Hair follicular keratinocyte (primary cell): ENCODE results near the gene SIT1. TPM values are rescaled to one million over a fixed set of nuclear protein-coding genes. Genes with fewer than 3 reads are reported as not detected.

Experiments
- total RNA-seq: library from RNA; depleted of rRNA; stranded (reverse); fragments of >200 nt; gene quantifications from 2 replicates; pipeline ENCODE4 v1.2.3, GENCODE V29; 2015

The SIT1 gene, protein sequence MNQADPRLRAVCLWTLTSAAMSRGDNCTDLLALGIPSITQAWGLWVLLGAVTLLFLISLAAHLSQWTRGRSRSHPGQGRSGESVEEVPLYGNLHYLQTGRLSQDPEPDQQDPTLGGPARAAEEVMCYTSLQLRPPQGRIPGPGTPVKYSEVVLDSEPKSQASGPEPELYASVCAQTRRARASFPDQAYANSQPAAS
- not detected in 2 replicates for total RNA-seq

DNA sequence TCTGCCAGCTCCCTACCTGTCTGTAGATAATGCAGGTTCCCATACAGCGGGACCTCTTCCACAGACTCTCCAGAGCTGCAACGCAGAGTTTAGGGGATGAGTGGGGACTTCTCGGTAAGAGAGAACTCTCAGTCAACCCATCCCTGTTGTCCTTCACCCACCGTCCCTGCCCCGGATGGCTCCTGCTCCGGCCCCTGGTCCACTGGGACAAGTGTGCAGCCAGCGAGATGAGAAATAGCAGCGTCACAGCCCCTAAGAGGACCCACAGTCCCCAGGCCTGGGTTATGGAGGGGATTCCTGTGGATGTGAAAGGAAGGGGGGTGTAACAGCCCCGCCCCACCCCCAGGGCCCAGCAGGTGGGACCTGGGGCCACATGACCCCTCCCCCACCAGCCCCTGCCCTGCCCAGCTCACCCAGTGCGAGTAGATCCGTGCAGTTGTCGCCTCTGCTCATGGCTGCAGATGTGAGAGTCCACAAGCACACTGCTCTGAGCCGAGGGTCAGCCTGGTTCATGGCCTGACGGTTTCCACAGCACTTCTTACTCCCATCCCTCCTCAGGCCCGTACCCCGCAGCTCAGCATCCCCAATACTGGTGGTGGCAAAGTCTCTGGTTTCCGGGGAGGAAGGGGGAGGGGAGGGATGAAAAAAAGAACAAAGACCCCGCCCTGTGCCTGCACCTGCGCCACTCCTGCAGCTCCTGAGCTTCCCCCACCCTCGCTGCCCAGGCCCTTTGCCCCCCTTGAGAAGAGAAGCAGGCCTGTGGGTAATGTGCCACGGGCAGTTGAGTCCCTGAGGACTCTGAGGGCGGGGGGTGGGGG is at the start of gene SIT1:
Gene SIT1, minus strand, starts transcription at position 591 of the 818 bp plus-strand sequence. Its CDS starts 78 bp downstream, at position 513.

DNA sequence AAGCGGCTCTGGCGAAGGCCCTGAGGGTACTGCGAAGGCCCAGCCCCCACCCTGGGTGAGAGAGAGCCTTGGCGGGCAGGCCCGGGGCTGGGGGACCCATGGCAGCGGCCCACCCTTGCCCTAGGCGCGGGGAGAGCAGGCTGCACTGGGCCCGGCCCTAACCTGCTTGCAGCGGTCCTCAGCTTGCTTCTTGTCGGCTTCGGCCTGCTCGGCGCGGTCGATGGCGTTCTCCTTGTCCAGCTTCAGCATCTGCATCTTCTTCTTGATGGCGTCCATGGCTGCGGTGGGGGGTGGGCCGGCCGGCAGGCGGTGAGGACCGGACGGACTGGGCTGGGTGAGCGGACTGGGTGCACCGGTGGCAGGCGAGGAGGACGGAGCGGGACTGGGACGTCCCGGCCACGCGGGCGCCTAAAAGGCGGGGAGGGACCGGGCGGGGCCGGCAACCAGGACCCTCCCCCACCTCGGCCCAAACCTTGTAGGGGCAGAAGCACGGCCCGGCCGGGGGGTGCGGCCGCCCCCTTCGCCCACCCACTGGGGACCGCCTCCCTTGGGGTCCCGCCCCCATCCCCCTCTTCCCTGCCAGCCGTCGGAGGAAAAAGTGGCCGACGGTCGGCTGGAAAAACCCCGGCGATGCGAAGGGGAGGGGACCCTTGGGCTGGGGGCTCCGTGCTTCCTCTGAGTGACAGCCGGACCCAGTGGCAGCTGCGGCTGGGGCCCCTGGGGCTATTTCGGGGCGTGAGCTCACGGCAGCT is 39.0 kb upstream of the SIT1 start, which contains the start of gene TPM2:
Gene TPM2, minus strand, starts transcription at position 384 of the 752 bp plus-strand sequence. Its CDS starts 108 bp downstream, at position 276.

DNA sequence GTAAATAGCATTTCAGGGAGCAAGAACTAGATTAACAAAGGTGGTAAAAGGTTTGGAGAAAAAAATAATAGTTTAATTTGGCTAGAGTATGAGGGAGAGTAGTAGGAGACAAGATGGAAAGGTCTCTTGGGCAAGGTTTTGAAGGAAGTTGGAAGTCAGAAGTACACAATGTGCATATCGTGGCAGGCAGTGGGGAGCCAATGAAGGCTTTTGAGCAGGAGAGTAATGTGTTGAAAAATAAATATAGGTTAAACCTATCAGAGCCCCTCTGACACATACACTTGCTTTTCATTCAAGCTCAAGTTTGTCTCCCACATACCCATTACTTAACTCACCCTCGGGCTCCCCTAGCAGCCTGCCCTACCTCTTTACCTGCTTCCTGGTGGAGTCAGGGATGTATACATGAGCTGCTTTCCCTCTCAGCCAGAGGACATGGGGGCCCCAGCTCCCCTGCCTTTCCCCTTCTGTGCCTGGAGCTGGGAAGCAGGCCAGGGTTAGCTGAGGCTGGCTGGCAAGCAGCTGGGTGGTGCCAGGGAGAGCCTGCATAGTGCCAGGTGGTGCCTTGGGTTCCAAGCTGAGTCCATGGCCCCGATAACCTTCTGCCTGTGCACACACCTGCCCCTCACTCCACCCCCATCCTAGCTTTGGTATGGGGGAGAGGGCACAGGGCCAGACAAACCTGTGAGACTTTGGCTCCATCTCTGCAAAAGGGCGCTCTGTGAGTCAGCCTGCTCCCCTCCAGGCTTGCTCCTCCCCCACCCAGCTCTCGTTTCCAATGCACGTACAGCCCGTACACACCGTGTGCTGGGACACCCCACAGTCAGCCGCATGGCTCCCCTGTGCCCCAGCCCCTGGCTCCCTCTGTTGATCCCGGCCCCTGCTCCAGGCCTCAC is 22.6 kb upstream of the SIT1 start, which contains the start of gene CA9:
Gene CA9, plus strand, starts transcription at position 797 of the 893 bp plus-strand sequence. Its CDS starts 32 bp downstream, at position 829.

DNA sequence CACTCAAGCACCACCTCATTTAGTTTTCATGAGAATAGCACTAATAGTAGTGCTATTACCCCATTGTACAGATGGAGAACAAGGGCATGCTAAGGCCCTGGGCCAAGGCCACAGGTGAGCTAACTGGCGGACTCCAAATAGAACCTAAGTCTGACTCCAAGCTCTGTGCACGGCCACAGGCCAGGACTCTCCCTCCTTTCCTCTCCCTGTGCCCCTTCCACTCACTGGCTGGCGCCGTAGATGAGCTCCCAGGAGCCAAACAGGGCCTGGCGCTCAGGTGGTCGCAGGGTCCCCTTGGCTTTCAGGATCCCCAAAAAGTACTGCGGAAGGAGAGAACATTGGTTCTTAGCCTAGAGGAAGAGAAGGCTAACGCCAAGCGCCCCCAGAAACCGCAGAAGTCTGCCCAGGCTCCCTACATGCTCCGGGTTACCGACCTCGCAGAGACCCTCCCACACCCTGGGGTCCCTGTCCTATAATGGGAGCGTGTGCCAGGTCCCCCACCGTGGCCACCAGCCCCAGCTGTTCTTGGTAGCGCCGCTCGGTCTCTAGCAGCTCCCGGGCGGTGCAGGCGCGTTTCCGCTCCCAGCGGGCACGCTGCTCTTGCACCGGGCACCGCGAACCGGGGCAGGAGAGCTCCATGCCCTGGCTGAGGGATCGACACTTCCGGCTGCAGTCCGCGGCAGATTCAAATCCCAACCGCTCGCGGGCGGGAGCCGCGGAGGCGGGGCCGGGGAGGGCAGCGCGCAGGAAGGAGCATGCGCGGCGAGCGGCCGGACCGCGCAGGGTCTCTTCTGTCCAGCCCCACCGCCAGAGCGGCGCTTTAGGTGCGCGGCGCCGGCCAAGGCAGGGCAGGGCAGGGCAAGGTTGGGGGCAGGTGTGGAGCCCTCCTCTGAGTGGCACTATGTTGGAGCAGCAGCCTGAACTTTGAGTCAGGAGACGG is 14.1 kb upstream of the SIT1 start, which contains the start of gene ARHGEF39:
Gene ARHGEF39, minus strand, starts transcription at position 665 of the 940 bp plus-strand sequence. Its CDS starts 26 bp downstream, at position 639.

DNA sequence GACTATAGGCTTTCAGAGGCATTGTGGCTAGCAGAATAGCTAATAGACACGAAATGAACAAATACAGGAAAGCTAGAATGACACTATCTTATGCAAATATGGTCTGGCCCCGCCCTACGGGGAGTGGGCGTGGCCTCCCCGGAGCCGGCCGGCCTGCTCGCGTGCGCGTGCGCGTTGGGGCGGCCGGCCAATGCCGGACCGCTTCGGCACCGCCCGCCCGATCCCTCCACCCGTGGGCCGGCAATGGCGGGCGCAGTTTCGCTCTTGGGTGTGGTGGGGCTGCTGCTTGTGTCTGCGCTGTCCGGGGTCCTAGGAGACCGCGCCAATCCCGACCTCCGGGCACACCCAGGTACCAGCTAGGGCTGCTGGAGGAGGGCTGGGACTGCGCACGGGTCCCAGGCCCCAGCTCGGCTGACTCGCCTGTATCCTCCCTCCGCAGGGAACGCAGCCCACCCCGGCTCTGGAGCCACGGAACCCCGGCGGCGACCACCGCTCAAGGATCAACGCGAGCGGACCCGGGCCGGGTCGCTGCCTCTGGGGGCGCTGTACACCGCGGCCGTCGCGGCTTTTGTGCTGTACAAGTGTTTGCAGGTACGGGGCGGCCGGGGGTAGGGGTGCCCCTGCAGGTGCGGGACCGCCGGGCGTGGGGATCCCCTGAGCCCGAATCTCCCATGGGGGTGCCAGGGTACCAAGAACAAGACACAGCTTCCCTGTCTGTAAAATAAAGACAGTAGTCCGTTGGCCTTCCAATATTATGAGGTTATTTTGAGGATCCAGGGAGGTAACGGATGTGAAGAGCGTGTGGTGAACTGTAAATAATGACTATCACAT is 7.6 kb upstream of the SIT1 start, which contains the start of gene CCDC107:
Gene CCDC107, plus strand, starts transcription at position 156 of the 831 bp plus-strand sequence. Its CDS starts 88 bp downstream, at position 244.

DNA sequence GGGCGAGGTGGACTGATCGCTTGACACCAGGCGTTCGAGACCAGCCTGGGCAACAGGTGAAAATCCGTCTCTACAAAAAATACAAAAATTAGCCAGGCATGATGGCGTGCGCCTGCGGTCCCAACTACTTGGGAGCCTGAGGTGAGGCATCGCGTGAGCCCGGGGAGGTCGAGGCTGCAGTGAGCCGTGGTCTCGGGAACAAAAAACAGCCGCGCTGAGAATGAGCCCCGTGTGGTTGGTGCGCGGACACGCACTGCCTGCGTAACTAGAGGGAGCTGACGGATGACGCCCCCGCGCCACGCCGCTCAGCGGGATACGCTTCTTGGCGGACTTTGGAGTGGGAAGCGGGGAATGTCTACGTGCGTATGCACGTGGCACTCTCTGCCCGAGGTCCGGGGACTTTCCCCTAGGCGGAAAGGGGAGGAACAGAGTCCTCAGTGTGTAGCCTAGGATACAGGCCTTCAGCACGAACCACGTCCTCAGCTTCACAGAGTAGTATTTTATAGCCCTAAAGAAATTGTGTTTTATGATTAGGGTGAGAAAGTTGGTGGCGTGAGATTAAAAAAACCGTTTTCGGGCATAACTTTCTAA is 6.9 kb upstream of the SIT1 start, which contains the start of gene RMRP:
Gene RMRP, minus strand, starts transcription at position 474 of the 591 bp plus-strand sequence.

DNA sequence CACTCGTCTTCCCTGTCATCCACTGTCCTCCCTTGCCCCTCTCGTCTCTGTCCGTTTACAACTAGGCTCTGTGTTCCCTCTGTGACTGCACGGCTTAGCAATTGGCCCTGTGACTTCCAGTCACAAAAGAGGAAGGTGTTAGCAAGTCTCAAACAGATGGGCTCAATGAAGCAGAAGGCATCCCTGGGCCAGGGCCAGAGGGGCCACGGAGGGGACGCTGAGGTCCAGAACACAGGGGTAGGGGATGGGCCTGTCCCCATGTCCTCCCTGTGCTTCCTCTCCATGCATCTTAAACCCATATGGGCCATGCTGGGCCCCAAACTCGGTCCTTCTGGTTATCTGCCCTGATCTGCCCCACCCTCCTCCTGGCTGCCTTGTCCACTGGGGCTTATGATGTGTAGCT is 32.4 kb downstream of the SIT1 start, which contains the start of gene CD72:
Gene CD72, minus strand, starts transcription at position 89 of the 403 bp plus-strand sequence. CDS start 110 bp downstream, outside the sequence.

DNA sequence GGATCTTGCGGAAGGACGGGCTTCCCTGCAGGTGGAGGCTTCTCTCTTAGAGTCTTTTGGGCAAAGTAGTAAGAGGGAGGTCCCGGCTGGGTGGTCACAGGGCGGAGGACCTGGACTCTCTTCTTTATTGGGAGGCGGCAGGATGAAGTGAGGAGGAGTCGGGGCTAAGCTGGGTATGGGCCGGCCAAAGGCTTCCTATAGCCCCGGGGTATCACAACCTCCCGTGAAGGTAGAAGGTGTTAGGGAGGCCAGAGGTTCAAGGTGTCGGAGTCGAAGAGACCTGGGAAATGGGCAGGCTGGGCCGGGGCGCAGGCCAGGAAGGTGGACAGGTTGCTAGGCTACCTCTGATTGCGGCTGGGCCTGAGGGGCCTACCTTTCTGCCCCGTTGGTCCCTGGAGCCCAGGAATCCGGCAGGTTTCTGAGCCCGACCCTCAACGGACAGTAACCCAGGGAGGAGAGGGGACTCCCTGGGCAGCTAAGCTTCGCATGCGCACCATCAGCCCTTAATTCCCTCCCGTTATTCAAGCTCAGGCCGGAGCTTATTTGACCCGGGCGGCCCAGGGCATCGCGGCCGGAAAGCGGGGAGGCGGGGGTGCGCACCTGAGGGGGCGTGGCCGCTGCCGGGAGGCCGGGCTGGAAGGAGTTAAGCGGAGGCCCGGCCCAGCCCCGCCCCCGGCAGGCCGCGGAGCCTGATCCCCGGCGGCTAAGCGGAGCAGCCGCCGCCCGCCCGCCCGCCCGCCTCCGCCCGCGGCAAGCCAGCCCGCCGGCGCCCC is 46.0 kb downstream of the SIT1 start, which contains the start of gene TESK1:
Gene TESK1, plus strand, starts transcription at position 685 of the 773 bp plus-strand sequence. CDS start 358 bp downstream, outside the sequence.

Other genes starting within 250 kb of the SIT1 start
- gene RUSC2, start 160.8 kb downstream of the SIT1 start, total RNA-seq, result 12.6 and 15.5 TPM in 2 replicates
- 13.9 and 24.0 TPM in 2 replicates for gene TESK1, start 45.7 kb downstream of the SIT1 start, total RNA-seq
- 0.11 and 0.86 TPM in 2 replicates for gene CD72, start 32.5 kb downstream of the SIT1 start, total RNA-seq
- 1,205 and 1,810 TPM in 2 replicates for gene RMRP, start 7.1 kb upstream of the SIT1 start, total RNA-seq
- gene CCDC107, start 7.4 kb upstream of the SIT1 start, total RNA-seq, result 17.2 and 18.8 TPM in 2 replicates
- gene ARHGEF39, start 14.3 kb upstream of the SIT1 start, total RNA-seq, result 7.8 and 23.5 TPM in 2 replicates
- gene CA9, start 23.0 kb upstream of the SIT1 start, total RNA-seq, result 0.23 and 2.1 TPM in 2 replicates
- gene TPM2, start 39.0 kb upstream of the SIT1 start, total RNA-seq, result 53.1 and 157 TPM in 2 replicates
- gene TLN1, start 81.3 kb upstream of the SIT1 start, total RNA-seq, result 141 and 149 TPM in 2 replicates
- gene CREB3, start 81.7 kb upstream of the SIT1 start, total RNA-seq, result 47.2 and 49.3 TPM in 2 replicates
- 17.4 and 17.6 TPM in 2 replicates for gene GBA2, start 98.3 kb upstream of the SIT1 start, total RNA-seq
- gene RGP1, start 98.4 kb upstream of the SIT1 start, total RNA-seq, result 13.8 and 19.1 TPM in 2 replicates
- not detected in 2 replicates for gene MSMP, start 103.3 kb upstream of the SIT1 start, total RNA-seq
- gene NPR2, start 140.7 kb upstream of the SIT1 start, total RNA-seq, result 6.2 and 14.6 TPM in 2 replicates
- gene SPAG8, start 161.3 kb upstream of the SIT1 start, total RNA-seq, result 0.04 TPM in 1 of 2 replicates, not detected in the other
- 25.4 and 28.3 TPM in 2 replicates for gene HINT2, start 164.1 kb upstream of the SIT1 start, total RNA-seq
- gene FAM221B, start 177.8 kb upstream of the SIT1 start, total RNA-seq, result not detected in 2 replicates
- 1.1 and 3.7 TPM in 2 replicates for gene TMEM8B, start 178.3 kb upstream of the SIT1 start, total RNA-seq
- not detected in 2 replicates for gene OR13J1, start 219.5 kb upstream of the SIT1 start, total RNA-seq